ENCODE results near the gene FOXN1.

FOXN1 gene

DNA sequence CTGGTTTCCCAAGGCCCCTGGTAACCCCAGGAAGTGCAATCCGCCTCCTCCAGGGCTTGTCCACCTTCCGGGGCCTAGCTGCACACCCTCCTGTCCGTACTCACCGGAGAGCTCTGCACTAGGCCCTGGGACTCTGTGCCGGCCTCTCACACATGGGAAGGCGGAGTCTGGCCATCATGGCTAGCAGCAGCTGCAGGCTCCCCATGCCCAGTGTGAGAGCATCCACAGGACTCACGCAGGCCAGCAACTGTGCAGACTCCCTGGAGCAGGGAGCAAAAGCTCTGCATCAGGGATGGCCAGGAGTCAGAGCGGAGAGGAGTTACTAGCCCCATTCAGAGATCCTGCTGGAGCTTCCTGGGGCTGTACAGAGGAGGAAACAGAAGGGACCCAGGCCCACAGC lies 20.2 kb downstream of the FOXN1 start:
- DNase-seq (ENCODE audit: low spot score), result no peak

- DNase-seq (ENCODE audit: low spot score), result no peak
Measured at GRCh38 chr17:28527181-28527681, 21.1 kb downstream of the FOXN1 start.

GRCh38 chr17:28527859-28528258 lies 21.7 kb downstream of the FOXN1 start:
- DNase-seq (ENCODE audit: low spot score), result no peak

DNA sequence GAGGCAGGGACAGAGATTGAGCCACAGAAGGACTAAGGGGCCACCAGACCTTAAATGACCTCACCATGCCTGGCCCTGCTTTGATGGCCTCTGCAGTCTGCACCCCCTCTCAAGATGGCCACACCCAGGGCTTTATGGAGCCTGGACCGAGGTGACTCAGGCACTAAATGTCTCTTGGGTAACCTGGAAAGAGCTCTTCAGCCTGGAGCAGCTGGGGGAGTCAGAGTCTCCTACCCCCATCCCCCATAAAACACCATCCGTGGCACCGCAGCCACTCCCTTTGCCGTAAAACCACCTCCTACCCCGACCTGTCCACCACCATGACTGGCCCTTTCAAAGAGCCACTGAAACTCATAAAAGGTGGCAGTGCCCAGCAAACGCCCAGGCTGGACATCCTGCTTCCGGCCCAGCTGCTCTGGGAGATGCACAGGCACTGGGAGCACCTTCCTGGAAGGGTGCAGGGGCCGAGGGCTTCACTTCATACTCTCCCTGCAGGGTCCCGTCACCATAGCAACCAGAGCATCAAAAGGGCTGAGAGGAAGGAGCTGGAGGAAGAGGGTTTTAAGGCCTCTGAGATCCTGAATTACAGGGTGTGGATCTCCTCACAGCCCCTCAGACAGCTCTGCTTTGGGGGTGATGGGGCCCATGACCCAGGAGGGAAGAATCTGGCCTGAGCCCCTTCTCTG lies 22.3 kb downstream of the FOXN1 start:
- no peak for DNase-seq (ENCODE audit: low spot score)

- DNase-seq (ENCODE audit: low spot score), result no peak
Measured at GRCh38 chr17:28529013-28529400, 22.9 kb downstream of the FOXN1 start.

DNA sequence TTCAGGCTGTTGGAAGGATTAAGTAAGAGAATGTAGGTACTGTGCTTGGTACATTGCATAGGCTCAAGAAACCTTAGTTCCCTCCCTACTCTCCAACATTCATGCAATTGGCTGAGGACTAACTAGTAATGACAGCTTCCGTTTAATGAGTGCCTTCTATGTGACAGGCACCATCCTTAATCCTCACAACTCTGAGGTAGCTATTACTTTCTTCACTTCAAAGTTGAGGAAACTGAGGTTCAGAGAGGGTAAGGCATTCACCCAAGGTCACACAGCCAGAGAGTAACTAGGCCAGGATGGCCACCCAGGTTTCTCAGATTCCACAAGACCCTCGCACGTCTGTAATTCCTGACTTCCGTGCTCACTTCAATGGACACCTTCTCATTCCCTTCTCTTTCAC lies 24.1 kb downstream of the FOXN1 start:
- DNase-seq (ENCODE audit: low spot score), result no peak

DNA sequence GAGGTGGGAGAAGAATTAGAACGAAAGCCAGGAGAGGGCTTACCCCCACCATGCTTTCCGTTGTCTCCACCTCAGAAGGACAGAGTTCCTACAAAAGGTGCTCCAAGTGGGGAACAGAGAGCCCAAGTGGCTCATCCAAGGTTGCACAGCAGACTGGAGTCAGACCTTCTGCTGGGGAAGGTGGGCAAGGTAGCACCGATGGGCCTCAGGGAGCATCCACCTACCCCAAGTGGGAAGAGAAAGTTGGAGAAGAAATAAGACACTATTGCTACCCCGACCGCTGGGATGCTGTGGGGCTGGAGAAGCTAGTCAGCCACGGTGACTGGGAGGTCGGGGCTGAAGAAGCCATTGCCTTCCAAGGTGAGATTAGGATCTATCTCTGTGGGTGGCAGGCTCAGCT lies 24.8 kb downstream of the FOXN1 start:
- DNase-seq (ENCODE audit: low spot score), result no peak

- no peak for DNase-seq (ENCODE audit: low spot score)
Measured at GRCh38 chr17:28532050-28532960, 26.2 kb downstream of the FOXN1 start.

GRCh38 chr17:28533091-28533807 lies 27.1 kb downstream of the FOXN1 start:
- DNase-seq (ENCODE audit: low spot score), result no peak

DNA sequence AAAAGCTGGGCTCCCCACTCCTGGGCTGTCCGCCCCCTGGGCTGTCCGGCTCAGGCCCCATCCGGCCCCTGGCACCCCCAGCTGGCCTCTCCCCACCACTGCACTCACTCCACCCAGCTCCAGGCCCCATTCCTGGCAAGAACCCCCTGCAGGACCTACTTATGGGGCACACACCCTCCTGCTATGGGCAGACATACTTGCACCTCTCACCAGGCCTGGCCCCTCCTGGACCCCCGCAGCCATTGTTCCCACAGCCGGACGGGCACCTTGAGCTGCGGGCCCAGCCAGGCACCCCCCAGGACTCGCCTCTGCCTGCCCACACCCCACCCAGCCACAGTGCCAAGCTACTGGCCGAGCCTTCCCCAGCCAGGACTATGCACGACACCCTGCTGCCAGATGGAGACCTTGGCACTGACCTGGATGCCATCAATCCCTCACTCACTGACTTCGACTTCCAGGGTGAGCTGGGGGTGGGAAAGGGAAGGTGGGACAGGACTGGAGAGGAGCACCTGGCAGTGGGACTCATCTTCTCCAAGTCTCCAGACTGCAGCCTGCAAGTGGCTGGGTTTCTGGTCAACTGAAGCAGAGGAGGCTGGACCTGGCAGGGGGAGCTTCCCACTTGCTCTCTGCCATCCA lies 28.7 kb downstream of the FOXN1 start:
- no peak for DNase-seq (ENCODE audit: low spot score)

- DNase-seq (ENCODE audit: low spot score), result no peak
Measured at GRCh38 chr17:28536532-28537218, 30.5 kb downstream of the FOXN1 start.

- no peak for DNase-seq (ENCODE audit: low spot score)
Measured at GRCh38 chr17:28537219-28537610, 31.1 kb downstream of the FOXN1 start.

DNA sequence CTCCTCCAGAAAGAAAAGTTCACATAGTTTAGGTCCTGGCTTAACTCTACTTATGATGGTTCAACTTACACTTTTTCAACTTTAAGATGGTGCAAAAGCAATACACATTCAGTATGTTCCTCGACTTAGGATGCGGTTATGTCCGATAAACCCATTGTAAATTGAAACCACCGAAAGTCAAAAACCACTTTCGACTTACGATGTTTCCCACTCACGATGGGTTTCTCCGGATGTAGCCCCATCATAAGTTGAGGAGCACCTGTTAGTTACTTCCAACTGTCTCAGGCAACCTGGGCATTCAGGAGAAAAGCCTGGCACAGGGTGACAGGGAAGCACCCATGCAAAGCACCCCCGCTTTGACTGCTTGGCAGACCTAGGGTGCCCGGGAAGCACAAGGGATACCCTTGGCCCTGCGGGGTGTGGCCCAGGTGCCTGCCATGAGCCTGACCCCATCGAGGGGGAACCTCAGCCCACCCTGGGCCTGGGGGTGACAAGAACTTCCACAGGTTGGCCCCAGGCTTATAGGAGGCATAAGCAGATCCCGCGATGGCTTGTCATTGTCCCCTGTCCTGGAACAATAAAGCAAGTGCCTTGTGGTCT lies 32.2 kb downstream of the FOXN1 start:
- no peak for DNase-seq (ENCODE audit: low spot score)

DNA sequence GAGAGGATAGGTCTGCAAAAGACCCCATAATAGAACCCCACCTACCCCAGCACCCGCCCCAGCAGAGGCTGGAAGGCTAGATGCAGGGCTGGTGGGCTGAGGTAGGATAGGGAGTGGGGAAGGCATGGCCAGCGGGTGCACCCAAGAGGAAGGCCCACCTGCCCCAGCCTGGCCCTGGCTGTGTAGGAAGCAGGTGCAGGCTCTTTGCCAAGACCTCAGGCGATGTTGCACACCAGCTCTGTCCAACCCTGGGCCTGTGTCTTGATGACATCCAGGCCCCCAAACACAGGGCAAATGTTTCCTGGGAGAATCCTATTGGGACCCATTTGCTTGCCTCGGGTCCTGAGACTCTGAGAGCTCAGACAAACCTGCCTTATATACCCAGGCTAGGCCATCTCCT lies 34.1 kb downstream of the FOXN1 start:
- DNase-seq (ENCODE audit: low spot score), result no peak

DNA sequence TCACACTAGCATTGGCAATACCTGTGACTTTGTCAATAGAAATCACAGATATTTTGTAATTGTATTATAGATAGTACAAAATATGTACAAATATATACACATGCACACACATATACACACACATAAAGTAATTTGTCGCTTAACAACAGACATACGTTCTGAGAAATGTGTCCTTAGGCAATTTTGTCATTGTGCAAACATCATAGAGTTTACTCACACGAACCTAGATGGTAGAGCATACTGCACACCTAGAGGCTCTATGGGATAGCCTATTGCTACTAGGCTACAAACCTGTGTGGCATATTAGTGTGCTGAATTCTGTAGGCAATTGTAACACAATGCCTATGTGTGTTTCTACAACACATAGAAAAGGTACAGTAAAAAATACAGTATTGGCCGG lies 35.3 kb downstream of the FOXN1 start:
- no peak for DNase-seq (ENCODE audit: low spot score)

DNA sequence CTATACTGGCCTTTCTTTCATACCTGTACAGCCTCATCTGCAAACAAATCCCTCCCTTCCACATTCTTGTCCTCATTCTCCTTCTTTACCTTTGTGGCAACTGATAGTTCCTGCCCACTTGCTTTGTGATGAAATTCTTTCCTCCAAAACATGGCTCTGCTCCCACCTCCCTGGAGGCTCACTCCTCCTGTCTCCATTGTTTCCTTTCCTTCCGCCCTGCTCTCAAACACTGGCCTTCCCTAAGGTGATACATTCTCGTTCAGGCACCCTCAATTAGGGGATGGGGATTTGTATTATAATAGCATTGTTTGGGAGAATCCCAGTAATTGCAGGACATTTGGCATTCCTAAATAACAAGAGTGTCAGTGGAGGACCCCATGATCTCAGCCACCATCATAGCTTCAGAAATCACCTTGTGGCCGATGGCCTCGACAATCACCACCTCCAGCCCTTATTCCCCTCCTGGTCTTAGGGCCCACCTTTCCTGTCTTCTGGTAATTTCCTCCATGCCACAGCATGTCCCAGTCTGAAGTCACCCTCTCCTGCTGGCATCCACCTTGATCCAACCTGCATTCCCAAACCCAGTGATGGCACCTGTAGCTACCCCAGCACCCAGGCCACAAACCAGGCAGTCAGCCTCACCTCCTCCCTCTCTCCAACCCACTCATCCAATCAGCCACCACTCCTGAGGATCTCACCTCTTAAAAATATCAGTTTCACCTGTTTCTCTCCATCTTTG lies 38.4 kb downstream of the FOXN1 start:
- DNase-seq (ENCODE audit: low spot score), result no peak

- no peak for DNase-seq (ENCODE audit: low spot score)
Measured at GRCh38 chr17:28545141-28545503, 39.0 kb downstream of the FOXN1 start.

- DNase-seq (ENCODE audit: low spot score), result no peak
Measured at GRCh38 chr17:28545787-28546415, 39.8 kb downstream of the FOXN1 start.

DNA sequence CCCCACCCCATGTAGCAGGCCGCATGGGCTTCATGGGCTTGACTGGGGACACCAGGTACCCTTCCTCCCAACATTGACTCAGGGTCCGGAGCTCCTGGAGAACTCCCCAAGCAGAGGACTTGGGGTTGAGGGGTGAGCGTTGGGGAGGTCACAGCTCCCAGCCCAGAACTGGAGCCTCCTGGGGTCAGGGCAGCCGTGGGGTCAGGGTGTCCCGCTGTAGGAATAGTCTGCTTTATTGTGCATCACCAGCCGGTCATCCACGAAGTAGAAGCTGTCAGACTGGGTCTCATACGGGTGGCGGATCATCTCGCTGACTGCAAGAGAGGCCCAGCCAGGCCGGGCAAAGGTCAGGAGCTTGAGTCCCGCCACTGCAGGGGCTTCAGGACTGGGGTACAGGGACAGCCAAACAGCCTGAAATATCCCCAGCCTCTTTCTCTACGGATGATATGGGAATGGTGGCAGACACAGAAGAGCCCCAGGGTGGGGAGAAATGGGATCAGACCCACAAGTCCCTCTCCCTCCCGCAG lies 41.0 kb downstream of the FOXN1 start:
- DNase-seq (ENCODE audit: low spot score), result no peak

Measured in NAMALWA (cell line).